HG03378 (cell line): ENCODE measurements around the gene MIX23.
A peak's percentile ranks its signal among the peaks of the same experiment; 100 is the strongest.

Experiments
- ATAC-seq: cut with Tn5 transposase; IDR thresholded peaks from one replicate; pipeline ENCODE4 v1.9.1; 2021; ENCODE audit warnings: mild to moderate bottlenecking, moderate library complexity; ENCODE audit not compliant: unreplicated experiment

The MIX23 gene

DNA sequence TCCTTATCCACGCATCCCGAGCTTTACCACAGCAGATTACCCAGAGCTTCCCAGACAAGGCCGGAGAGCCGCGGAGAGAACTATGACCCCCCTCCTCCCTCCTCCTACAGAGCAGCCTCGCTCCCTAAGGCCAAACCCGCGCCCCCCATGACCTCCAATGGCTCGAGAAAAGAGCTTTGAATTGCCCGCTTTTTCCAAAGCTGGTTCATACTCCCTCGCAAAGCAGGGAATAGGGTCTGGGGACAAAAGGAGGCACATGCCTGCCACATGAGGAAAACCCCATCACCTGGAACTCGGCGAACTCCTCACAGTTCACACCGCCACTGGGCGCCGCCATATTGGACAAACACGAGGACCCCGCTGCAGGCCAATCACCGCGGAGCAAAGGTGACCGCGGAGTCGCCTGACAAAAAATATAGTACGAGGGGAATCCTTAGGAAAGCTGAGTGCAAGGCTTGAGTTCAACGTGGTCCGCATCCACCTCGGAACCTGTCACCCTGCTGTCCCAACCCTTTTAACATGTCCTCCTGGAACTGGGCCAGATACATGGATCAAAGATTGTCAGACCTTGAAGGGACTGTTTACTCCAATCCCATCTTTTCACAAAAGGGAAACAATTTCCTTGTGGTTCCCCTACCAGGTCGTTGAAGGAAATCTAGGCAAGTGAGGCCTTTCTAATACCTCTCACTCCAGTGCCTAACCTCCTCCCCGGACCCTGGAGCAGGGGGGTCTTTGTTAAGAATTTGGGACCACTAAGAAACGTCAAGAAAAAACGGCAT lies at the start of gene MIX23:
MIX23 (minus strand) TSS at position 344 of the 779 bp plus-strand sequence; CDS start at position 337, 7 bp downstream.
- ATAC-seq: peak; percentile 40

DNA sequence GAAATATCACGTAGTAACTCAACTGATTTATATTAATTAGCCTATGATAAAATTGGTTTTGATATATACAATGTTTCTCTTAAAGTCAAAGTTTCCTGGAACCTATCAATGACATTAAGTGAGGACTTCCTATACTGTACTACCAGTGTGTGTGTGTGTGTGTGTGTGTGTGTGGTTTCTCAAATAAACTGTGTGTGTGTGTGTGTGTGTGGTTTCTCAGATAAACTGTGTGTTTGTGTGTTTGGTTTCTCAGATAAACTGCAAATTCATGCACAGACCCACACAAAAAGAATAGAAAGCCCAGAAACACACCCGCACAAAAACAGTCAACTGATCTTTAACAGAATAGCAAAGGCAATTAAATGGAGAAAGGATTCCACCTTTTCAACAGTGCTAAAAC lies 47.3 kb upstream of the MIX23 start:
- ATAC-seq: no peak

- no peak for ATAC-seq
Observed at GRCh38 chr3:122427857-122428471, 44.9 kb upstream of the MIX23 start.

DNA sequence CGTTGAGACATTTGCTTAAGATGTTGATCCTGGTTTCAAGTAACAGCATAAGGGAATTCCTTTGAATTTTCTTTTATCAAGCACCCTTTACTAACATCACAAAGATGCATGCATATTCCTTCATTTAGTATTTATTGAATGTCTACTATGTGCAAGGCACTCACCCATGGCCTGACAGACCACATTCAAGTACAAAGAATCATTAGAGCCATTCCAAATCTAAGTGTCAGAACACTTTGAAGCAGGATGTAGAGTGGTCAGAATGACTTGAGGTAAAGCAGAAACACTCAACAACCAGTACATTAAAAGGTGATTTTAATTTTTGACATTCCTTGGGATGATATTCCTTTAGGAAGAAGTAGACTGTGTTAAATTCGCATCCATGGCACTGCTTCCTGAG lies 38.8 kb upstream of the MIX23 start:
- ATAC-seq: no peak

DNA sequence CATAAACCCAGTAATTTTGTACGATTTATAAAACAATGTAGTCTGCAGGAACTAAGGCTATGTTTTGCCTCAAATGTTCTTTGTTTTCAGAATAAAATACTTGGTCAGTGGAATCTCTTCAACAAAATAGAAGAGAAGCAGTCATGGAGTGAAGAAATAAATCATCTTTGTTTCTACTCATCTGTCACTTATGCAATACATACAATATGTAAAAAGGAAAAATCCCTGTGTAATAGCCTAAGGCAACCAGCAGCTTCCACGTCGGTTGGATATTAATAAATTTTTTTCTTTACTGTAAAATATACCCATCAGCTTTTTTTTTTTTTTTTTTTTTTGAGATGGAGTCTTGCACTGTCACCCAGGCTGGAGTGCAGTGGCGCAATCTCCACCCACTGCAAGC lies 38.1 kb upstream of the MIX23 start:
- ATAC-seq: no peak

DNA sequence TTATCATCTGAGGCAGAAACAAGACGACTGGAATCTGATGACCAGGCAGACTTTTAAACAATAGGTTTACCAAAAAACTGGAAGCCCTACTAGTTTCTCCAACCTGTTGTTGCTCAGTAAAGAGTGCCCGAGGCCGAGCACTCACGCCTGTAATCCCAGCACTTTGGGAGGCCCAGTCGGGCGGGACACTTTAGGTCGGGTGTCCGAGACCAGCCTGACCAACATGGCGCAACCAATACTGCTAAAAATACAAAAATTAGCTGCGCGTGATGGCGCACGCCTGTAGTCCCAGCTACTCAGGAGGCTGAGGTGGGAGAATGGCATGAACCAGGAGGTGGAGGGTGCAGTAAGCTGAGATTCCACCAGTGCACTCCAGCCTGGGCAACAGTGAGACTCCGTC lies 33.9 kb upstream of the MIX23 start:
- no peak for ATAC-seq

- peak; percentile 80 for ATAC-seq
Observed at GRCh38 chr3:122415762-122416654, 33.0 kb upstream of the MIX23 start, which contains the start of gene WDR5B. WDR5B (minus strand) TSS chr3:122416062; CDS start chr3:122415528, 534 bp downstream.

DNA sequence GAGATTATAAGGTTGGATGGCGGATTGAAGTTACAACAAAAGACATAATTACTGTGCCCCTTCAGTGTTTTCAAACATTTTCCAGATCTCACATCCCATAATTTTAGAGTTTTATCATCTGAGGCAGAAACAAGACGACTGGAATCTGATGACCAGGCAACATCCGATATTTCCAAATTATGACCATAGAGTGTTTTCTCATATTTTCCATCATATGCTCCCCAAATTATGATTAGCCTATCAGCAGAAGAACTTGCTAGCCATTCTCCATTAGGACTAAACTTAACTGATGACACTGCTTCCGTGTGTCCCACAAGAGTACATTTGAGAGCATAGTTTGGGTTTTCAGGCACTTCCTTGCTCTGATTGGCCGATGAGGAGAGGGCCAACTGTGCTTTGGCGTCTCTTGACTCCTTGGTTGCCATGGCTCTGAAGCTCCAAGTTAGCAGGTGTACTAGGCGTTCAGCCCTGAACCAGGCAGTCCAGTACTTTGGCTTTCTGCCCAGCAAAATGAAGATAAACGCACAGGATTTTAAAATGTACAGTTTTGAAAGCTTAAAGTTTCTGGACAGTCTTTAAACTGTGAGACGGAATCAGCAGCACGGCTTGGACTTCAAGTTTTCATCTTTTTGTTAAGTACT lies 32.2 kb upstream of the MIX23 start:
- peak; percentile 40 for ATAC-seq

- no peak for ATAC-seq
Observed at GRCh38 chr3:122414391-122414790, 31.4 kb upstream of the MIX23 start.

DNA sequence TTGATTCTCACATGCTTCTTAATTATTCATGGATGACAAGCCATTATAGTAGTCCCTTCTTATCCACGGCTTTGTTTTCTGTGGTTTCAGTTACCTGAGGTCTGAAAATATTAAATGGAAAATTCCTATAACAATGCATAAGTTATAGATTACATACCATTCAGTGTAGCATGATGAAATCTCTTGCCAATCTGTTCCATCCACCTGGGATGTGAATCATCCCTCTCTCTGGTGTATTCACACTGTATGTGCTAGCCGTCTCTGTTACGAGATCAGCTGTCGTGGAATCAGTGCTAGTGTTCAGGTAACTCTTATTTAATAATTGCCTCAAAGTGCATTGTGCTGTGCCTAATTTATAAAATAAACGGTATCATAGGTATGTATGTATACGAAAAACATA lies 27.6 kb upstream of the MIX23 start:
- ATAC-seq: no peak

DNA sequence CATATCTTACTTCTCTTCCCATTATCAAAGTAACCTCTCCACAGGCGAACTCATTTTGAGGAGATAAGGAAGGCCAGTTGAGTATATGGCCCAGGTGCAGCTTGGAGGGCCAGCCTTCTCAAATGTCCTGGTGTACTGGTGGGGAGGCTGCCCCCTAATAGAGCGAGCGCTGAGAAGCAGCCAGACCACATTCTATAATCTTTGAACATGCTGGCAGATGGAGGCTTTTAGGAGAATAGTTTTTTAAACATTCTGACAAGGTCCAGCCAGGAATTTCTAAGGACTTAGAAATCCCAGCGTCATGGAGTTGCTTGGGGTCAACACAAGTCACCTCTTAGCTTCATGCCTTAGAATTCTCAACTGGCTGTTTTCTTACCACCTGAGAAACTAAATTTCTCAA lies 27.1 kb upstream of the MIX23 start:
- ATAC-seq: no peak

GRCh38 chr3:122409446-122409845 lies 26.4 kb upstream of the MIX23 start:
- no peak for ATAC-seq

- no peak for ATAC-seq
Observed at GRCh38 chr3:122407946-122408345, 24.9 kb upstream of the MIX23 start.

- no peak for ATAC-seq
Observed at GRCh38 chr3:122406198-122406597, 23.2 kb upstream of the MIX23 start.

DNA sequence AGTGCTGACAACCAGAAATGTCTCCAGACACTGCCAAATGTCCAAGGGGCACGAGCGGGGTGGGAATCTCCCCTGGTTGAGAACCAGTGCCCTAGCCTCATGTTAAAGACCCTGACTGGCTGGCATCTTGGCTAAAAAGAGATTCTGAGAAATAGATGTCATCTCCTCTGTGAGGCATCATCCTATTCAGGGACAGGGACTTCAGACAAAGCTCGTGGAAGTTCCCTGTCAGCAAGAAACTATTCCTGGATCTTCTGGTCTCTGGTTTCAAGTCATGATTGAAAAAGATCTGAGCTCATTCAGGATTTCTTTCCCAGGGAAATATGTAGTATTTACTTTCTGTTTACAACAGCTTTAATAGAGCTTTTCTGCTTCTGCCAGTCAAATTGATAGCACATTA lies 22.0 kb upstream of the MIX23 start:
- no peak for ATAC-seq

GRCh38 chr3:122403489-122403888 lies 20.5 kb upstream of the MIX23 start:
- ATAC-seq: no peak

GRCh38 chr3:122398920-122399319 lies 15.9 kb upstream of the MIX23 start:
- no peak for ATAC-seq

GRCh38 chr3:122397201-122397600 lies 14.2 kb upstream of the MIX23 start:
- ATAC-seq: no peak

GRCh38 chr3:122396511-122396910 lies 13.5 kb upstream of the MIX23 start:
- no peak for ATAC-seq

GRCh38 chr3:122395582-122395981 lies 12.6 kb upstream of the MIX23 start:
- ATAC-seq: no peak

GRCh38 chr3:122394173-122394572 lies 11.1 kb upstream of the MIX23 start:
- ATAC-seq: no peak
